Stimulated activated CD8-positive, alpha-beta memory T cell treated with anti-CD3 and anti-CD28 coated beads, Interleukin-4, amount 100 ng/mL, for 4 hours (primary cell): Measurements from ENCODE around the gene UGT2B28.
"Not testable (repeated sequence)": the region's sequence is repeated elsewhere in the genome, so short reads cannot be mapped to it uniquely, and the experiment has no call there.

ENCODE experiments used
- DNase-seq, 2 donors: peaks; one replicate each; pipeline ENCODE4 v3.0.0-alpha.2; 2020; ENCODE audit warnings: low read depth in 2 of 2, low spot score in 1 of 2

The UGT2B28 gene

DNA sequence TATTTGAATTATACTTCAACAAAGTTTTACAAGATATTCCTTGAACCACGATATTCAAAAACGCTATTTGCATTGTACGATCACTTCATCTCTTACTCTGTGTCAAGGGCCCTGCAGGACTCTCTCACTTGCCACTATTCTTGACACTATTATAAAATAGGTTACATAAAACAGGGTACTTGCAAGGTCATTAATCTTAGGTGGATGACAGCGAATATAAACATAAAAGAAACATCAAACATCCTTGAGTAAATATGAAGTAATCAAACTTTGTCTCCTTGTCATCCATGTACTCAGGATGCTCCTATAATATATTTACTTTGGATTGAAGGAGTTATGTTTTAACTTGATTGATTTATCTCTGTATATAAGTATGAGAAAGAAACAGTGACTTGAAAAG, at the start of gene UGT2B28:
UGT2B28 (plus strand) TSS at position 395 of the 400 bp plus-strand sequence. CDS start 26 bp downstream, outside the sequence.
- DNase-seq = not testable (repeated sequence)

GRCh38 chr4:69239092-69239491, 41.2 kb upstream of the UGT2B28 start:
- DNase-seq = no peak

- no peak for DNase-seq
Measured at GRCh38 chr4:69239557-69240168, 40.6 kb upstream of the UGT2B28 start.

- DNase-seq = not testable (repeated sequence)
Measured at GRCh38 chr4:69240787-69241186, 39.5 kb upstream of the UGT2B28 start.

DNA sequence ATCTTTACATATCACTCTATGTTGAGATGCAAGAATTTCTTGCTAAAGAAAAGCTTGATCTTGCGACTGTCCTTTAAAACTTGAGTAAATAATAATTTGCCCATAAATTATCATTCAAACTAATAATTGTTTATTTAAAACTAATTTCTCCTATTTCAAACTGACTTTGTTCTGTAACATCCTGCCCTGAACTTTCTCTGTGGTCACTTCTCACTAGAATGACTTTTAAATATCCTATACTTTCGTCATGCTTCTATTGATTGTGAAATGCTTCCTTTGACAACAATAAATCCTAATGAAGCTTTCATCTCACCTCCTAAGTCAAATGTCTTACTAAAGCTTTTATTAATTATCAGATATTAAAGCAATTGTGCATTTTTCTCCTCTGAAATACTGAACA, 38.5 kb upstream of the UGT2B28 start:
- DNase-seq = not testable (repeated sequence)

DNA sequence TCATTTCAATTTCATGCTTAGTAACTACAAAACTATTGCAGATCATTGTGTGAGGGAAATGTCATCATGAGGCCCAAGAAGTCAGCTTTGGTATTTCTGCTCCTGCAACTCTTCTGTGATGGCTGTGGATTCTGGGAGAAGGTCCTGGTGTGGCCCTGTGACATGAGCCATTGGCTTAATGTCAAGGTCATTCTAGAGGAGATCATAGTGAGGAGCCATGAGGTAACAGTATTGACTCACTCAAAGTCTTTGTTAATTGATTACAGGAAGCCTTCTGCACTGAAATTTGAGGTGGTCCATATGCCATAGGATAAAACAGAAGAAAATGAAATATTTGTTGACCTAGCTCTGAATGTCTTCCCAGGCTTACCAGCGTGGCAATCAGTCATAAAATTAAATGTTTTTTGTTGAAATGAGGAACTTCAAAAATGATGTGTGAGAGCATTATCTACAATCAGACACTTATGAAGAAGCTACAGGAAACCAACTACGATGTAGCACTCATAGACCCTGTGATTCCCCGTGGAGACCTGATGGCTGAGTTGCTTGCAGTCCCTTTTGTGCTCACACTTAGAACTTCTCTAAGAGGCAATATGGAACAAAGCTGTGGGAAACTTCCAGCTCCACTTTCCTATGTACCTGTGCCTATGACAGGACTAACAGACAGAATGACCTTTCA, 37.6 kb upstream of the UGT2B28 start:
- DNase-seq = not testable (repeated sequence)

GRCh38 chr4:69250884-69251283, 29.4 kb upstream of the UGT2B28 start:
- not testable (repeated sequence) for DNase-seq

DNA sequence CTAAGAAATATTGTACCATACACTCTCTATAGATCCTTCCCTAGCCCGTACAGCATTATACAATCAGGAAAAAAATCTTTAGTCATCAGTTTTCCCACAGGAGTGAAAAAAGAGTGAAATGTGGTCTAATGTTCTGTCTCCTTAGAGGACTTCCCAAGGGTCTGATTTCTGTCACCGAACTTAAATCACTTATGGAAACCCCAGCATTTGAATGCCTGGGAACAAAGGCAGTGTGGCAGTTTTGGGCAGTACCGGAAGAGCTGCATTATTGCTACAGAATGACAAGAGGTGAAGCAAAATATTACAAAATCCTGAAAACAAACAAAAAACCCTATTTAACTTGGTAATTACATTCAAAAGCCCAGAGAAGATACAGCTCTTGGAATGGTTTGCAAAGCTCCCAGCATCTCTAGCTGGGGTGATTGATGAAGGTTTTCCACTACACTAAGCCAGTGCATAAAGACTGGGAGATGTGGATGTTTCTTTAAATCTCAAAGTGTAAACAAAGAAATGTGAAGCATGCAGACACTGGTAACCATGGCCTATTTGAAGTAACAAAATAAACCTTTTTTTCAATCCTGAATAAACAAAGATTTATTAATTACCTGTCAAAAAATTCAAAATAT, 27.0 kb upstream of the UGT2B28 start:
- DNase-seq = not testable (repeated sequence)

DNA sequence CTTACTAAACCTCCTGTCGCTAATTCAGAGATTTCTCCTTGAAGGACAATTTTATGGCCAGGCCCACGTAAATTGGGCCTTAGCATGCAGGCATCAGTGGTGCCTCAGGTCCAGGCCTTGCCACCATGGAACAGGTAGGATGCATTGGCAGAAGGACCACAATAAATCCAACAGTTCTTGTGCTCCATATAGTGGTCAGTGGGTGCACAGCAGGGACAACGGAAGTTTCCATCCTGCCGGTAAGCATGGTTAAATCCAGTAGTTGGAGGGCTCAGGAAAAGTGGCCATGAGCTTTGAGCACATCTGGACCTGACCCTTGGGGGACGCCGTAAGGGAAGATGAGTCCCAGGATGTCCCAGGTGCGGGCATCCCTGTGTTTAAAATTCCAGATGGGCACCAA, 11.7 kb upstream of the UGT2B28 start:
- DNase-seq = not testable (repeated sequence)

GRCh38 chr4:69296356-69296755, 16.1 kb downstream of the UGT2B28 start:
- not testable (repeated sequence) for DNase-seq

DNA sequence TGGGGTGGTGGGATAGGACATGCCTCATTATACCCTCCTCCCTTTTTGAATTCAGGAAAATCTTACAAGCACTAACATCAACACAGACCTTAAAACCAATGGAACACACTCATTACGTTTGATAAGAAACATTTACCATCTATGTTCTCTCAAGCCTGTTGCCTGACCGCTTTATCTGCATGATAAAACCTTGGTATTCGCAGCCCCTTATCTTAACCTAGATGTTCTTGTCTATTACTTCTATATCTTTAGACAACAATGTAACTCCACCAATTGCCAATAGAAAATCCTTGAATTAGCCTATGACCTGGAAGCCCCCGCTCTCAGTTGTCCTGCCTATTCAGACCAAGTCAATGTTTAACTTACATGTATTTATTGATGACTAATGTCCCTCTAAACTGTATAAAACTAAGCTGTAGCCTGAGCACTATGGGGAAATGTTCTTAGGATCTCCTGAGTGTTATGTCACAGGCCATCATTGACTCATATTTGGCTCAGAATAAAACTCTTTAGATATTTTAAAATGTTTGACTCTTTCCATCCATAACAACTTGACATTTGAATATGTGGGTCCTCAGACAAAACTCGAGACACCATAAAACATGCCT, 28.3 kb downstream of the UGT2B28 start:
- not testable (repeated sequence) for DNase-seq

DNA sequence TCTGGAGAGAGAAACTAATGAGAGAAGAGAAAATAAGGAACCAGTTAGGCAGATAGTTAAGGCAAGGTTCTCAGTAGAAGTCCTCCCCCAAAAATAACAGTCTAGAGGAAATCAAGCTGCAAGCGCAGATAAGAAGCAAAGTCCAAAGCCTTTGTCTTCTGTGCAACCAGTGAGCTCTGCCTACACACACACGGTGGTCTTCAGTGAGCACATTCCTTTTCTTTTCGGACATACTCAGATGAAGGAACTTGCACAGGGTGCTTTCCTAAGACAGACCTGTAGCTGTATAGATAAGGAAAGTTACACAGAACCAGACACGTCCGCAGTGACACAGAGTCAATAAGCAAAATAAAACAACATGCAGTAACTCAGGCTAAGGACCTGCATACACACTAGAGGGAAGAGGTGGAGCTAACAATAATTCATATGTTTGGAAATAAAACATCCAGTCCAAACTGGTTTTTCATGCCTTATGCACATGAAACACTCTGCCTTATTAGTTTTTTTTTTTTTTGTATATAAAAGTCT, 29.3 kb downstream of the UGT2B28 start:
- DNase-seq = not testable (repeated sequence)

- not testable (repeated sequence) for DNase-seq
Measured at GRCh38 chr4:69310262-69310661, 30.0 kb downstream of the UGT2B28 start.

DNA sequence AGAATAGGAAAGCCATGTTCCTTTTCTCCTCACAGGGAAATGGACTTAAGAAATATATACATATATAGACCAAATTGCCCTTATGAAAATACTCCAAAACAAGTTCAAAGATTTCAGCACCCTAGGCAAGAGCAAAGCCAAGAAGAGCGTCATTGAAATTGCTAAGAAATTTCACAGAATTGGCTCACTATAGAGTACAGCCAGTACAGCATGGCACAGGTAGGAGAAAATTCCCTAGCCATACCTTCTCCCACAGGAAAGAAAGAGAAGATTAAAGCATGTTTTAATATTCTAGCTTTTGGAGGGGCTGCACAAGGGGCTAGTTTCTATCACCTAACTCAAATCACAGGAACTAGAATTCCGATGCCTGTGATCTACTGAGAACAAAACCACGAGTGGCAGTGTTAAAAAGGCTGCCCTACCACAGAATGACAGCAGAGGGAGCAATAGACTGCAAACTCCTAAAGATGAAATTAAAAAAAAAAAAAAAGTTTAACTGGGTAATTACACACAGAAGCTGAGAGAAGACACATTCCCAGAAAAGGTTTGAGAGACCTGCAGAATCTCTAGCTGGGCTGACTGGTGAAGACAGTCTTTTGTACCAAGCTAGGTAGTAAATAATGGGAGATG, 37.5 kb downstream of the UGT2B28 start:
- DNase-seq = not testable (repeated sequence)

- no peak for DNase-seq
Measured at GRCh38 chr4:69321153-69321729, 41.0 kb downstream of the UGT2B28 start.

DNA sequence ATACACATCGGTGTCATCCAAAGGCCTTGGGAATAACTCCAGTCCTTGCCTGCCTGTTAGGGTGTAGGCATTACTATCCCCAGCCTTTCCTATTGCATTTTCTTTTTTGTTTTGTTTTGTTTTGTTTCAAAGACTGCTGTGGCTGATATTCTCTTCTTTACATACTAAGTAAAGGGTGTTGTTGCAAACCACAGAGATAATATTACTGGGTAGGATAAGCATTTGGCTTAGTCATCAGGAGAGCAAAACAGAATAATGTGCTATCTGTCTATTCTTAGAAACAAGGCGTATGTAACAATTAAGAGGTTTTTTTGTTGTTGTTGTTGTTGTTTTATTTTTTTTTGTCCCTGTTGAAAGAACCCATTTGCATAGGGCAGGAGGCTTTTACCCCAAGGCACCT, 41.8 kb downstream of the UGT2B28 start:
- DNase-seq = no peak

DNA sequence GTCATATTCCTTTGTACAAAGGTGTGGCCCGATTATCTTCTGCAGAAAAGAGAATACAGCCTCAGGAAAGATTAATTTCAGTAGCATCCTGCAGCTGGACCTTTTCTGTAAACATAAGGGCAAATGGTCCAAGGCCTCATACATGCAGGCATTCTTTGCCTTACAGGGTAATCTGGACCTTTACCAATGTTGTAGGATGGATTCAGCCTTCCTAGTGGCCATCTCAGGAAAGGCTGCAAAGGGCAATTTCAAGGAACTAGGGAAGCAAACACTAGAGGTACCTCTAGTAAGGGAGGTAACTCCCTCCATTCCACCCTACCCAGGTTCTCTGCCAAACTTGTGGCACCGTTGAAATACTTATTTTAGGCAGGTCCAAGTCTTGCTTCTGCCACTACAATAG, 43.0 kb downstream of the UGT2B28 start:
- DNase-seq = no peak

DNA sequence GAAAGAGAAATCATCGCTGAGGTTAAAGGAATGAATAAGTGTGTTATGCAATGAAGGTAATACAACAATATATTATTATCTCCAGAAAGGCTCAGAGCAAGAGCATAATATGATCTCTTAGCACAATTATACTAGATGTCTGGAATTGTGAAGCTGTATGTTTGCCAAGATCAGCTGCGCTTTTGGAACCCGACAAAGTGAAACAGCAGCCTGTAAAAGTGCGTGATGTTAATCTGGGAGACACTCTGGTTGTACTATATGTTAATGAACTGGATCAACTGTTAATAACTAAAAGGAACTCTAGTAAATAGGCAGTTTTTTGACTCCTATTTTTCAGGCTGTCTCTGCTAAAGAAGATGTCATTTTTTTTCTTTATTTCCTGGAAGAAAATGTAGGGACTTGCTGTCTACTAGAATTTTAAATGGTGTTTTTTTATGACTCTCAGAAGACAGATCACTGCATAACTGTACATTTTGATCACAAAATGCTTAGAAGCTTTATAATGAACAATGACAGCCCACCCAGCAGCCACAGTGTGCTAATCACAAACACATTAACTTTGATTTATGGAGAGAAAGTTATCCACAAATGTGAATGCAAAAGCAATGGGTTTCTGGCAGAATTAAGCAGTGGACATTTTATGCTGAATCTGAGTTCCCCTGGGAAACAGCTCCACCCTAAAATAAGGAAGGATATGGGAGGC, 50.2 kb downstream of the UGT2B28 start:
- DNase-seq = no peak

DNA sequence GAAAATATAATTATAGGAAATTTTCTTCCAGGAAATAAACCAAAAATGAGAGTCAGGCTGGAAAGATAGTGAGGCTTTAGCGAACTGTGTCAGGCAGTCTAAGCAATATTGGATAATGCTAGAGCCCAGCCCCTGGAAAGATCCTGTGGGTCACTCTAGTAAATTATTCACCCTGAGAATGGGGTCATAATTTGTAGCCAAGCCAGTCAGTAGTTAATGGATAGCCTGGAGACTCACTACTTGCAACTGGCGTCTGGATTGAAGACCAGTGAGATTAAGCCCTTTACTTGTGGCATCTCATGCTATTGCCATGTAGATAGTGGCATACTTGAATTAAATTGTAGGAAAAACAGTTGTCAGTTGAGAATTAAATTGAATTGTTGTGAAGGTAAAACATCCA, 51.0 kb downstream of the UGT2B28 start:
- DNase-seq = not testable (repeated sequence)

- DNase-seq = not testable (repeated sequence)
Measured at GRCh38 chr4:69335485-69335884, 55.2 kb downstream of the UGT2B28 start.
